Esophagus (tissue), 2 donors: ENCODE measurements around the gene ZBTB20. TPM values are rescaled to one million over a fixed set of nuclear protein-coding genes. Genes with fewer than 3 reads are reported as not detected.

Experiments used
- H3K27ac ChIP-seq, 2 donors: one replicate each; pipeline ENCODE4 v1.5.1; 2013; ENCODE audit warnings: low read depth in 2 of 2, mild to moderate bottlenecking in 2 of 2, inconsistent platforms in 1 of 2, low read length in 1 of 2, moderate library complexity in 1 of 2
- H3K27me3 ChIP-seq, 2 donors: one replicate each; pipeline ENCODE4 v1.6.1; 2013; ENCODE audit warnings: low read length in 2 of 2, control low read depth in 1 of 2, mild to moderate bottlenecking in 1 of 2; ENCODE audit not compliant: insufficient read depth in 2 of 2, control insufficient read depth in 1 of 2
- H3K36me3 ChIP-seq, 2 donors: one replicate each; pipeline ENCODE4 v1.6.1; 2013; ENCODE audit warnings: low read length in 1 of 2; ENCODE audit not compliant: control insufficient read depth in 2 of 2, insufficient read depth in 2 of 2
- H3K4me1 ChIP-seq, 2 donors: one replicate each; pipeline ENCODE4 v1.6.1; 2013; ENCODE audit warnings: low read length in 1 of 2; ENCODE audit not compliant: control insufficient read depth in 2 of 2, insufficient read depth in 2 of 2
- H3K4me3 ChIP-seq, 2 donors: one replicate each; pipeline ENCODE4 v1.5.1; 2013; ENCODE audit warnings: low read length in 2 of 2, mild to moderate bottlenecking in 2 of 2, low read depth in 1 of 2, moderate library complexity in 1 of 2
- H3K9me3 ChIP-seq, 2 donors: one replicate each; pipeline ENCODE4 v1.6.1; 2013; ENCODE audit warnings: mild to moderate bottlenecking in 2 of 2, low read depth in 1 of 2, low read length in 1 of 2, moderate library complexity in 1 of 2; ENCODE audit not compliant: control insufficient read depth in 2 of 2, insufficient read depth in 1 of 2
- WGBS, 2 donors: extraction: QIAGEN DNeasy Blood & Tissue Kit; methylation state at CpG; one replicate each; pipeline ENCODE4 v1.1.7; 2013; 5-methylcytosine and 5-hydroxymethylcytosine counted together
- polyA plus RNA-seq, 2 donors: library from polyadenylated mRNA; stranded (reverse); fragments of 200-250 nt; gene quantifications; one replicate each; pipeline ENCODE4 v1.2.3, GENCODE V29; 2013
- donor health status: healthy with polysubstance abuse.
- donor health status: Bipolar disorder and iron deficiency.

Gene ZBTB20
- polyA plus RNA-seq, 2 donors, result 0.16 to 1.3 TPM

GRCh38 chr3:114333180-114333922, 813.7 kb downstream of the ZBTB20 start:
- Histone ChIP-seq H3K36me3 (peaks cover 0 to 4% of the 10 kb centered on the region in 2 donors), H3K4me3 (no peak overlapping the region), H3K27ac (no peak overlapping the region), H3K4me1 (no peaks in the 10 kb centered on the region), H3K27me3 (no peaks in the 10 kb centered on the region), H3K9me3 (no peaks in the 10 kb centered on the region)
- WGBS, 2 donors, result 68 to 72% methylated on average over 4 of the region's 4 CpGs

- H3K36me3 ChIP-seq, result no peaks in the 10 kb centered on the region
- H3K27me3 ChIP-seq, result no peaks in the 10 kb centered on the region
- no peak overlapping the region for H3K27ac ChIP-seq
- 85 to 89% methylated on average over 5 of the region's 5 CpGs for WGBS, 2 donors
- H3K4me1 ChIP-seq, result no peaks in the 10 kb centered on the region
- no peaks in the 10 kb centered on the region for H3K9me3 ChIP-seq
- H3K4me3 ChIP-seq, result no peak overlapping the region
Measured at GRCh38 chr3:114332342-114333179, 814.5 kb downstream of the ZBTB20 start.

- H3K9me3 ChIP-seq, result no peaks in the 10 kb centered on the region
- no peak overlapping the region for H3K4me3 ChIP-seq
- H3K36me3 ChIP-seq, result no peaks in the 10 kb centered on the region
- no peaks in the 10 kb centered on the region for H3K27me3 ChIP-seq
- no peaks in the 10 kb centered on the region for H3K4me1 ChIP-seq
- WGBS, 2 donors, result 86 to 95% methylated on average over 3 of the region's 3 CpGs
- H3K27ac ChIP-seq, result no peak overlapping the region
Measured at GRCh38 chr3:114331710-114332109, 815.4 kb downstream of the ZBTB20 start.

- 92 to 97% methylated on average over 2 of the region's 2 CpGs for WGBS, 2 donors
- H3K27me3 ChIP-seq, result no peaks in the 10 kb centered on the region
- H3K27ac ChIP-seq, result no peak overlapping the region
Measured at GRCh38 chr3:114331007-114331406, 816.1 kb downstream of the ZBTB20 start.

GRCh38 chr3:114329823-114330222, 817.3 kb downstream of the ZBTB20 start:
- H3K4me3 ChIP-seq, result no peak overlapping the region
- no peaks in the 10 kb centered on the region for H3K4me1 ChIP-seq
- H3K36me3 ChIP-seq, result no peaks in the 10 kb centered on the region
- WGBS, 2 donors, result 91 to 95% methylated on average over 2 of the region's 2 CpGs
- no peaks in the 10 kb centered on the region for H3K9me3 ChIP-seq
- H3K27ac ChIP-seq, result no peak overlapping the region
- no peaks in the 10 kb centered on the region for H3K27me3 ChIP-seq

More at GRCh38 chr3:114331007-114331406, 816.1 kb downstream of the ZBTB20 start:
- no peaks in the 10 kb centered on the region for H3K4me1 ChIP-seq
- no peak overlapping the region for H3K4me3 ChIP-seq
- H3K9me3 ChIP-seq, result no peaks in the 10 kb centered on the region
- H3K36me3 ChIP-seq, result no peaks in the 10 kb centered on the region

GRCh38 chr3:114328345-114328744, 818.7 kb downstream of the ZBTB20 start:
- Histone ChIP-seq H3K36me3 (no peaks in the 10 kb centered on the region), H3K27ac (no peak overlapping the region), H3K4me1 (no peaks in the 10 kb centered on the region), H3K9me3 (no peaks in the 10 kb centered on the region), H3K27me3 (no peaks in the 10 kb centered on the region), H3K4me3 (no peak overlapping the region)
- 77% methylated on average over 3 of the region's 3 CpGs for WGBS, 2 donors

- no peaks in the 10 kb centered on the region for H3K9me3 ChIP-seq
- H3K27ac ChIP-seq, result no peak overlapping the region
- WGBS, 2 donors, result 84 to 88% methylated on average over 4 of the region's 4 CpGs
- no peaks in the 10 kb centered on the region for H3K36me3 ChIP-seq
- no peaks in the 10 kb centered on the region for H3K27me3 ChIP-seq
- H3K4me3 ChIP-seq, result no peak overlapping the region
- no peaks in the 10 kb centered on the region for H3K4me1 ChIP-seq
Measured at GRCh38 chr3:114327665-114328064, 819.4 kb downstream of the ZBTB20 start.

GRCh38 chr3:114323546-114324254, 823.4 kb downstream of the ZBTB20 start:
- H3K4me3 ChIP-seq, result no peak overlapping the region
- no peaks in the 10 kb centered on the region for H3K9me3 ChIP-seq
- H3K4me1 ChIP-seq, result no peaks in the 10 kb centered on the region
- no peaks in the 10 kb centered on the region for H3K36me3 ChIP-seq
- no peak overlapping the region for H3K27ac ChIP-seq
- WGBS, 2 donors, result 89 to 93% methylated on average over 3 of the region's 3 CpGs
- H3K27me3 ChIP-seq, result no peaks in the 10 kb centered on the region

GRCh38 chr3:114320246-114320645, 826.8 kb downstream of the ZBTB20 start:
- H3K4me1 ChIP-seq, result no peaks in the 10 kb centered on the region
- H3K36me3 ChIP-seq, result no peaks in the 10 kb centered on the region
- 33 to 34% methylated on average over 1 of the region's 1 CpG for WGBS, 2 donors
- no peaks in the 10 kb centered on the region for H3K9me3 ChIP-seq
- H3K4me3 ChIP-seq, result no peak overlapping the region
- H3K27ac ChIP-seq, result no peak overlapping the region
- no peaks in the 10 kb centered on the region for H3K27me3 ChIP-seq
